ENCODE data around the gene CCDC138. TPM values are rescaled to one million over a fixed set of nuclear protein-coding genes. Genes with fewer than 3 reads are reported as not detected.

The CCDC138 gene
- total RNA-seq, 1 donor from 2014 or later: 27.9 TPM

DNA sequence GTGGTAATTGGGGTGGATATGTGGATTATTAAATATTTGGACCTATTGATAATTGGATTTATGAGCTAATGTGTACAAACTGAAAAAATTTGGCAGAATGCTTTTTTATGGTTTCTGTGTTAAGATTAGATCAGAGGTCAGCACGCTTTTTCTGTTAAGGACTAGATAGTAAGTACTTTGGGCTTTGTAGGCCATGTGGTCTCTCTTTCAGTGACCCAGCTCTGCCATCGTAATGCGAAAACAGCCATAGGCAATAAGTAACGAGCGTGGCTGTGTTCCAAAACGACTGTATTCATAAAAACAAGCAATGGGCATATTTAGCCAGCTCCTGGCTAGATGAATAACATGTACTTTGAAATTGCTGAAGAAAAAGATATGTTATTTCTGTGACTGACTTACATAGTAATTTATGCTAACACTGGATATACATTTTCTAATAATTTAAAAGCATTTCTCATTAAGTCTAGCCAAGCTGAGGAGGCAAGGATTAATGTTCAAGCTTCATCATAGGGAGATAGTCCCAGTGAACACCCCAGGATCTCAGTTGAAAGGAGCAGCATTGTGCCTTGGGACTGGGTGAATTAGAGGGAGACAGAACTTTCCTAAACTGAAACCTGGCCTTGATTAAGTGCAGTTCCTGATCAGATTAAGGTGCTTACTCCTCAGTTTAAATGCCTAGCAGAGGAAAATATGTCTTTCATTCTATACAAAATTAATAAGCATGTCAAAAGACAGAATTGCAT, 20.0 kb downstream of the CCDC138 start:
- Mint-ChIP-seq H3K36me3 (peaks cover 48% of the 10 kb centered on the region), H3K27me3 (no peaks in the 10 kb centered on the region), H3K27ac (no peak overlapping the region), H3K4me1 (ENCODE audit: unreplicated experiment) (no peaks in the 10 kb centered on the region), H3K4me3 (no peak overlapping the region), H3K9me3 (peaks cover 12% of the 10 kb centered on the region)
- no peak for DNase-seq (ENCODE audit: extremely low spot score, unreplicated experiment)
- TF ChIP-seq, protein P1, sequence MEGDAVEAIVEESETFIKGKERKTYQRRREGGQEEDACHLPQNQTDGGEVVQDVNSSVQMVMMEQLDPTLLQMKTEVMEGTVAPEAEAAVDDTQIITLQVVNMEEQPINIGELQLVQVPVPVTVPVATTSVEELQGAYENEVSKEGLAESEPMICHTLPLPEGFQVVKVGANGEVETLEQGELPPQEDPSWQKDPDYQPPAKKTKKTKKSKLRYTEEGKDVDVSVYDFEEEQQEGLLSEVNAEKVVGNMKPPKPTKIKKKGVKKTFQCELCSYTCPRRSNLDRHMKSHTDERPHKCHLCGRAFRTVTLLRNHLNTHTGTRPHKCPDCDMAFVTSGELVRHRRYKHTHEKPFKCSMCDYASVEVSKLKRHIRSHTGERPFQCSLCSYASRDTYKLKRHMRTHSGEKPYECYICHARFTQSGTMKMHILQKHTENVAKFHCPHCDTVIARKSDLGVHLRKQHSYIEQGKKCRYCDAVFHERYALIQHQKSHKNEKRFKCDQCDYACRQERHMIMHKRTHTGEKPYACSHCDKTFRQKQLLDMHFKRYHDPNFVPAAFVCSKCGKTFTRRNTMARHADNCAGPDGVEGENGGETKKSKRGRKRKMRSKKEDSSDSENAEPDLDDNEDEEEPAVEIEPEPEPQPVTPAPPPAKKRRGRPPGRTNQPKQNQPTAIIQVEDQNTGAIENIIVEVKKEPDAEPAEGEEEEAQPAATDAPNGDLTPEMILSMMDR (conservative IDR thresholded peaks at IDR 0.05): no peak

DNA sequence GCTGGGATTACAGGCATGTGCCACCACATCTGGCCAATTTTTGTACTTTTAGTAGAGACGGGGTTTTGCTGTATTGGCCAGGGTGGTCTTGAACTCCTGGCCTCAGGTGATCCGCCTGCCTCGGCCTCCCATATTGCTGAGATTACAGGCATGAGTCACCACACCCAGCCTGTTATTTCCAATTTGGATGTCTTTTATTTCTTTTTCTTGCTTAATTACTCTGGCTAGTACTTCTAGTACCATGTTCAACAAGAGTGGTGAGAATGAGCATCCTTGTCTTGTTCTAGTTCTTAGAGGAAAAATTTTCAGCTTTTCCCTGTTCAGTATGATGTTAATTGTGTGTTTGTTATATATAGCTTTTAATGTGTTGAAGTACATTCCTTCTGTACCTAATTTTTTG, 23.4 kb downstream of the CCDC138 start:
- peaks cover 12% of the 10 kb centered on the region for H3K9me3 Mint-ChIP-seq
- no peak overlapping the region for H3K27ac Mint-ChIP-seq
- H3K4me1 Mint-ChIP-seq (ENCODE audit: unreplicated experiment): no peaks in the 10 kb centered on the region
- TF ChIP-seq, protein P1 (conservative IDR thresholded peaks at IDR 0.05): no peak
- H3K27me3 Mint-ChIP-seq: no peaks in the 10 kb centered on the region
- no peak overlapping the region for H3K4me3 Mint-ChIP-seq
- H3K36me3 Mint-ChIP-seq: peaks cover 60% of the 10 kb centered on the region
- DNase-seq (ENCODE audit: extremely low spot score, unreplicated experiment): no peak

DNA sequence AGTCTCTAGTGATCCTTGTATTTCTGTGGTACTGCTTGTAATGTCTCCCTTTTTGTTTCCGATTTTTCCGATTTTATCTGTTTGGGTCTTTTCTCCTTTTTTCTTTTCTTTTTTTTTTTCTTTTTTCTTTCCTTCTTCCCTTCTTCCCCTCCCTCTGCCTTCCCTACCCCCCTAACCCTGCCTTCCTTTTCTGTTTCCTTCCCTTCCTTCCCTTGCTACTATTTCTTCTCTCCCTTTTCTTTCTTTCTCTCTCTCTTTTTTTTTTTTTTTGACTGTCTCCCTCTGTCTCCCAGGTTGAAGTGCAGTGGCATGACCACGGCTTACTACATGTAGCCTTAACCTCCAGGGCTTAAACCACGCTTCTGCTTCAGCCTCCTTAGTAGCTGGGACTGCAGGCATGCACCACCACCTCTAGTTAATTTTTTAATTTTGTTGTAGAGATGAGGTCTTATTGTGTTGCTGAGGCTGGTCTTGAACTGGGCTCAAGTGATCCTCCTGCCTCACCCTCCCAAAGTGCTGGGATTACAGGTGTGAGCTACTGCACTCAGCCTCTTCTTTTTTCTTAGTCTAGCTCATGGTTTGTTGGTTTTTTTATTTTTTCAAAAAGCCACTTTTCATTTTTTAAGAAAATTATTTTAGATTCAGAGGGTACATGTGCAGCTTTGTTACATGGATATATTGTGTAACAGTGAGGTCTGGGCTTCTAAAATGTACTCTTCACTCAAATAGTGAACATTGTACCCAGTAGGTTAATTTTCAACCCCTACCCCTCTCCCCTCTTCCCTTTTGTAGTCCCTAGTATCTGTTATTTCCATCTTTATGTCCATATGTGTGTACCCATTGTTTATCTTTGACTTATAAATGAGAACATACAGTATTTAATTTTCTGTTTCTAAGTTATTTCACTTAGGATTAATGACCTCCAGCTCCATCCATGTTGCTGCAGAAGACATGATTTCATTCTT, 24.7 kb downstream of the CCDC138 start:
- H3K27ac Mint-ChIP-seq: no peak overlapping the region
- no peaks in the 10 kb centered on the region for H3K4me1 Mint-ChIP-seq (ENCODE audit: unreplicated experiment)
- H3K27me3 Mint-ChIP-seq: no peaks in the 10 kb centered on the region
- H3K4me3 Mint-ChIP-seq: no peak overlapping the region
- peaks cover 12% of the 10 kb centered on the region for H3K9me3 Mint-ChIP-seq
- TF ChIP-seq, protein P1 (conservative IDR thresholded peaks at IDR 0.05): no peak
- no peak for DNase-seq (ENCODE audit: extremely low spot score, unreplicated experiment)
- peaks cover 59% of the 10 kb centered on the region for H3K36me3 Mint-ChIP-seq

DNA sequence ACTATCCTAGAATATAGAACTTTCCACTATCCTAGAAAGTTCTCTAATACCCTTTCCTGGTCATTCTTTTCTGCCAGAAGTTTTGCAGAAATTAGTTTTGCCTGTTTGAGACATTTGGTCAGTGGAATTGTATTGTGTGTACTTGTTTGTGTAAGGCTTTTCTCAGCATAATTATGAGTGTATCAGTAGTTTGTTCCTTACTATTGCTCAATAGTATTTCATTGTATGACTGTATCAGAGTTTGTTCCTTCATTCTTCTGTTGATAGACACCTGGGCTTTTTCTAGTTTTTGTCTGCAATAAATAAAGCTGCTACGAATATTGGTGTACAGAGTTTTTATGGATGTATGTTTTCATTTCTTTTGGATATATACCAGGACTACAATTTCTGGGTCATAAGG, 27.2 kb downstream of the CCDC138 start:
- H3K4me3 Mint-ChIP-seq: no peak overlapping the region
- H3K4me1 Mint-ChIP-seq (ENCODE audit: unreplicated experiment): no peaks in the 10 kb centered on the region
- TF ChIP-seq, protein P1 (conservative IDR thresholded peaks at IDR 0.05): no peak
- peaks cover 56% of the 10 kb centered on the region for H3K36me3 Mint-ChIP-seq
- no peak for DNase-seq (ENCODE audit: extremely low spot score, unreplicated experiment)
- H3K27ac Mint-ChIP-seq: no peak overlapping the region
- no peaks in the 10 kb centered on the region for H3K27me3 Mint-ChIP-seq
- peaks cover 7% of the 10 kb centered on the region for H3K9me3 Mint-ChIP-seq

DNA sequence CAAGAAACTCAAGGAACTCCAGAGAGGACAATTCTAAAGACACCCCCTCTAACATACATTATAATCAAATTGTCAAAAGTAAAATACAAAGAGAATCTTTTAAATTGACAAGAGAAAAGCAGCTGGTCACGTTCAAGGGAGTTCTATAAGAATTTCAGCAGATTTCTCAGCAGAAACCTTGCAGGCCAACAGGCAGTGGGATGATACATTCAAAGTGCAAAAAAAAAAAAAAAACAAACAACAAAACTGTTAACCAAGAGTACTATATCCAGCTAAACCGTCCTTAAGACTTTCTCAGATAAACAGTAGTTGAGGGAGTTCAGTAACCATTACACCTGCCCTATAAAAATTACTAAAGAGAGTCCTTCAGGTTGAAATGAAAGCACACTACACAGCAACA, 33.9 kb downstream of the CCDC138 start:
- peaks cover 52% of the 10 kb centered on the region for H3K36me3 Mint-ChIP-seq

More for the DNA sequence above, 33.9 kb downstream of the CCDC138 start:
- TF ChIP-seq, protein P1 (conservative IDR thresholded peaks at IDR 0.05): no peak
- no peak overlapping the region for H3K27ac Mint-ChIP-seq
- no peaks in the 10 kb centered on the region for H3K9me3 Mint-ChIP-seq
- no peaks in the 10 kb centered on the region for H3K4me1 Mint-ChIP-seq (ENCODE audit: unreplicated experiment)
- no peaks in the 10 kb centered on the region for H3K27me3 Mint-ChIP-seq
- H3K4me3 Mint-ChIP-seq: no peak overlapping the region
- no peak for DNase-seq (ENCODE audit: extremely low spot score, unreplicated experiment)
